ENCODE results near the gene C22orf15.
A peak's percentile ranks its signal among the peaks of the same experiment; 100 is the strongest.

The C22orf15 gene

GRCh38 chr22:23773483-23774113 is 10.8 kb downstream of the C22orf15 start:
- DNase-seq = no peak

GRCh38 chr22:23774114-23774921 is 11.5 kb downstream of the C22orf15 start:
- no peak for DNase-seq

- no peak for DNase-seq
These were observed 12.2 kb downstream of the C22orf15 start for GRCh38 chr22:23774922-23775436.

- DNase-seq = no peak
These were observed 13.1 kb downstream of the C22orf15 start for GRCh38 chr22:23775779-23776375.

- DNase-seq = no peak
These were observed 15.2 kb downstream of the C22orf15 start for GRCh38 chr22:23777776-23778576.

GRCh38 chr22:23778577-23778900 is 15.7 kb downstream of the C22orf15 start:
- no peak for DNase-seq

- DNase-seq = no peak
These were observed 16.3 kb downstream of the C22orf15 start for GRCh38 chr22:23779083-23779482.

GRCh38 chr22:23779731-23780130 is 16.9 kb downstream of the C22orf15 start:
- DNase-seq = no peak

GRCh38 chr22:23780146-23780748 is 17.5 kb downstream of the C22orf15 start:
- no peak for DNase-seq

GRCh38 chr22:23781065-23781464 is 18.3 kb downstream of the C22orf15 start:
- DNase-seq = no peak

GRCh38 chr22:23781511-23782183 is 18.9 kb downstream of the C22orf15 start:
- no peak for DNase-seq

- DNase-seq = no peak
These were observed 19.5 kb downstream of the C22orf15 start for GRCh38 chr22:23782252-23782651.

- DNase-seq = no peak
These were observed 19.9 kb downstream of the C22orf15 start for GRCh38 chr22:23782703-23783102.

GRCh38 chr22:23783265-23784150 is 20.7 kb downstream of the C22orf15 start:
- no peak for DNase-seq

- DNase-seq = no peak
These were observed 21.5 kb downstream of the C22orf15 start for GRCh38 chr22:23784215-23784732.

GRCh38 chr22:23786261-23786710 is 23.5 kb downstream of the C22orf15 start:
- DNase-seq = no peak

GRCh38 chr22:23786752-23787599 is 24.2 kb downstream of the C22orf15 start, which contains the start of gene SMARCB1:
Gene SMARCB1, plus strand, starts transcription at chr22:23786966. Its CDS starts 204 bp downstream, at chr22:23787170.
- DNase-seq = peak; percentile 77 to 90 (median 85)

GRCh38 chr22:23787600-23787896 is 24.8 kb downstream of the C22orf15 start:
- no peak for DNase-seq

- DNase-seq = no peak
These were observed 25.1 kb downstream of the C22orf15 start for GRCh38 chr22:23787910-23788309.

GRCh38 chr22:23789121-23789520 is 26.3 kb downstream of the C22orf15 start:
- DNase-seq = no peak
